Gastrocnemius medialis (tissue), 4 donors: Measurements from ENCODE around the gene TLE5. TPM values are rescaled to one million over a fixed set of nuclear protein-coding genes. Genes with fewer than 3 reads are reported as not detected.

ENCODE experiments used
- ATAC-seq, 2 donors: fragments of 150-250 bp; one replicate each; pipeline ENCODE4 v1.9.1; 2016
- DNase-seq, 2 donors: peaks; one replicate each; pipeline ENCODE4 v3.0.0-alpha.2; 2019
- H3K27ac ChIP-seq, 4 donors: fragments of 200-600 bp; sonication (generic); 1 replicate in 1 of 4; 2 replicates in 3 of 4; pipeline ENCODE4 v1.5.1; 2016 to 2018; ENCODE audit warnings: mild to moderate bottlenecking in 2 of 4, moderate library complexity in 1 of 4
- H3K27me3 ChIP-seq, 3 donors: fragments of 200-600 bp; sonication (generic) in 2 of 3; 1 replicate in 1 of 3; 2 replicates in 2 of 3; pipeline versions ENCODE4 v1.5.1 to v1.6.0; 2016 to 2019; ENCODE audit warnings: mild to moderate bottlenecking in 1 of 3, moderate library complexity in 1 of 3
- H3K36me3 ChIP-seq, 2 donors: fragments of 200-600 bp; sonication (generic) in 1 of 2; one replicate each; pipeline ENCODE4 v1.5.1; 2017 to 2018
- H3K4me1 ChIP-seq, 2 donors: fragments of 200-600 bp; sonication (generic) in 1 of 2; one replicate each; pipeline ENCODE4 v1.5.1; 2016 to 2017; ENCODE audit warnings: mild to moderate bottlenecking in 2 of 2
- H3K4me3 ChIP-seq, 4 donors: fragments of 200-600 bp; sonication (generic) in 3 of 4; 1 replicate in 1 of 4; 2 replicates in 3 of 4; pipeline ENCODE4 v1.5.1; 2016 to 2019; ENCODE audit warnings: mild to moderate bottlenecking in 2 of 4
- H3K9me3 ChIP-seq, 3 donors: fragments of 200-600 bp; sonication (generic) in 2 of 3; 1 replicate in 1 of 3; 2 replicates in 2 of 3; pipeline ENCODE4 v1.5.1; 2016 to 2019
- POLR2A ChIP-seq, 2 donors: fragments of 450-650 bp; IDR thresholded peaks; one replicate each; pipeline ENCODE4 v1.6.1; 2017; ENCODE audit warnings: antibody characterized with exemption in 2 of 2, mild to moderate bottlenecking in 2 of 2, moderate library complexity in 2 of 2
- in situ Hi-C, 4 donors: fragments of 200-750 bp; cut with MboI; loops; one replicate each; pipeline versions ENCODE4 v1.15.0 to v1.8.0; 2017; ENCODE audit warnings: low sequenced_read_pairs in 4 of 4
- intact Hi-C: fragments of 100-400 bp; cut with DNase I; formaldehyde crosslinking; loops from one replicate; pipeline ENCODE4 v1.15.1; 2023; ENCODE audit warnings: low total_unique reads
- total RNA-seq, 4 donors: library from RNA; depleted of rRNA; stranded (reverse); fragments of >200 nt; gene quantifications; one replicate each; pipeline versions ENCODE4 v1.1.0 to v1.2.3, GENCODE V29; 2016
- TF ChIP-seq, protein P1 (sequence below), 5 experiments: fragments of 450-650 bp in 3 of 5; fragments of 200-600 bp in 2 of 5; sonication (generic) in 2 of 5; IDR thresholded peaks in 4 of 5; conservative IDR thresholded peaks in 1 of 5; 1 replicate in 4 of 5; 2 replicates in 1 of 5; pipeline ENCODE4 v1.5.1; 2016 to 2019; ENCODE audit warnings: antibody characterized with exemption in 5 of 5, mild to moderate bottlenecking in 3 of 5, moderate library complexity in 3 of 5

TLE5 gene
- total RNA-seq, 4 donors from 2014 or later = 437 to 686 (median 474) TPM

- TF ChIP-seq POLR2A (IDR thresholded peaks at IDR 0.05) = no peak
- TF ChIP-seq, protein P1, sequence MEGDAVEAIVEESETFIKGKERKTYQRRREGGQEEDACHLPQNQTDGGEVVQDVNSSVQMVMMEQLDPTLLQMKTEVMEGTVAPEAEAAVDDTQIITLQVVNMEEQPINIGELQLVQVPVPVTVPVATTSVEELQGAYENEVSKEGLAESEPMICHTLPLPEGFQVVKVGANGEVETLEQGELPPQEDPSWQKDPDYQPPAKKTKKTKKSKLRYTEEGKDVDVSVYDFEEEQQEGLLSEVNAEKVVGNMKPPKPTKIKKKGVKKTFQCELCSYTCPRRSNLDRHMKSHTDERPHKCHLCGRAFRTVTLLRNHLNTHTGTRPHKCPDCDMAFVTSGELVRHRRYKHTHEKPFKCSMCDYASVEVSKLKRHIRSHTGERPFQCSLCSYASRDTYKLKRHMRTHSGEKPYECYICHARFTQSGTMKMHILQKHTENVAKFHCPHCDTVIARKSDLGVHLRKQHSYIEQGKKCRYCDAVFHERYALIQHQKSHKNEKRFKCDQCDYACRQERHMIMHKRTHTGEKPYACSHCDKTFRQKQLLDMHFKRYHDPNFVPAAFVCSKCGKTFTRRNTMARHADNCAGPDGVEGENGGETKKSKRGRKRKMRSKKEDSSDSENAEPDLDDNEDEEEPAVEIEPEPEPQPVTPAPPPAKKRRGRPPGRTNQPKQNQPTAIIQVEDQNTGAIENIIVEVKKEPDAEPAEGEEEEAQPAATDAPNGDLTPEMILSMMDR (IDR thresholded peaks at IDR 0.05 in 4 of 5, conservative IDR thresholded peaks at IDR 0.05 in 1 of 5) = no peak
- intact Hi-C loops (loop anchor here (2.0 kb wide), 2 partner anchors 28 to 142 kb away; no protein-coding TSS in a partner anchor), in situ Hi-C loops (loop anchor here in 2 of 4 donors (10.0 kb wide), 2 partner anchors 140 to 150 kb away; no protein-coding TSS in a partner anchor)
- DNase-seq = no peak
- ATAC-seq = no peak
- no peak overlapping the region for H3K4me3 ChIP-seq
- peak overlapping the region in 1 of 4 donors; percentile 57 for H3K27ac ChIP-seq
- no peaks in the 10 kb centered on the region for H3K27me3 ChIP-seq
- H3K4me1 ChIP-seq = peaks cover 35 to 72% of the 10 kb centered on the region in 2 donors
- no peaks in the 10 kb centered on the region for H3K36me3 ChIP-seq
- H3K9me3 ChIP-seq = no peaks in the 10 kb centered on the region
Measured at GRCh38 chr19:3104708-3104983, 42.4 kb upstream of the TLE5 start.

- Histone ChIP-seq H3K36me3 (no peaks in the 10 kb centered on the region), H3K4me3 (no peak overlapping the region), H3K27me3 (no peaks in the 10 kb centered on the region), H3K27ac (no peak overlapping the region), H3K4me1 (peaks cover 50 to 88% of the 10 kb centered on the region in 2 donors), H3K9me3 (no peaks in the 10 kb centered on the region)
- DNase-seq (no peak), ATAC-seq (no peak)
- in situ Hi-C loops = loop anchor here in 2 of 4 donors (10.0 kb wide), 2 partner anchors 138 to 148 kb away; no protein-coding TSS in a partner anchor
- intact Hi-C loops = no loop called here
- TF ChIP-seq, protein P1 (IDR thresholded peaks at IDR 0.05 in 4 of 5, conservative IDR thresholded peaks at IDR 0.05 in 1 of 5) = no peak
- TF ChIP-seq POLR2A (IDR thresholded peaks at IDR 0.05) = no peak
Measured at GRCh38 chr19:3102239-3103140, 40.2 kb upstream of the TLE5 start.

DNA sequence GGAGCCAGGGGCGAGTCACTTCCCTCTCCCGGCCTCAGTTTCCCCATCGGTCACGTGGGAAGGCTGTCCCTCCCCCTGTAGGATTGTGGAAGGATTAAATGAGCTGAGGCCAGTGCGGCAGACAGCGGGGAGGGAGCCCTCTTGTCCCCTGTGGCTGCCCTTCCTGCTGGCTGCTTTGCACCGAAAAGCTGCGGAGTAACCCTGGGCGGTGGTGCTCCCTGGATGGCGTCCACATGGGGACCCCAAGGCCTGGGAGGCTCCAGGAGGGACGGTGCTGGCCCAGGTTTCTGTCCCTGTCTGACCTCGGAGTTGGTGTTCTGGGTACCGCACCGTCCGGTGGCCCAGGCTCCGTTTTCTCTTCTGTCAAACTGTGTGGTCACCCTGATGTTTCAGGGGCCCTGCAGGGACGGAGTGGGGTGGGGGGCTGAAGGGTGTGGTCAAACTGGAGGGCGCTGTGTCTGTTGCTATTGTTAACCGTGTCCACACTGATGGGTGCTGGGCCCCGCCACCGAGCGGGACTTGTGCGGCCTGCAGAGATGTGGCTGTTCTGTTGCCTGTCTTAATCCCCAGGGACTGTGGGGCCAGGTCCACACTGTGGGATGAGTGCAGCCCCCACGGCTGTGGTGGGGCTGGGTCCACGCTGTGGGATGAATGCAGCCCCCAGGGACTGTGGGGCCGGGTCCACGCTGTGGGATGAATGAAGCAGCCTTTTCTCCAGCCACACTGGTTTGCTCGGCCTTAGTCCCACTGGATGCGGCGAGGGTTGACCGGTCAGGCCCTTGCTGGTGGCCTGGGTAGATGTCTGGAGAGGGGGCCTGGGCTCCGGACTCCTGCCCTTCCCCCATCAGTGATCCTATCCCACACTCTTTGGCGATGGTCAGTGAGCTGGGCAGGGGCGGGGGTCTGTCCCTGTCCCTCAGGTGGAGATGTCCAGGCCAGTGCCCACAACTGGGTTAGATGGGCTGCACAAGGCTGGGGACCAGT is 38.7 kb upstream of the TLE5 start:
- no peaks in the 10 kb centered on the region for H3K27me3 ChIP-seq
- no peak overlapping the region for H3K4me3 ChIP-seq
- no peaks in the 10 kb centered on the region for H3K9me3 ChIP-seq
- TF ChIP-seq POLR2A (IDR thresholded peaks at IDR 0.05) = no peak
- TF ChIP-seq, protein P1 (IDR thresholded peaks at IDR 0.05 in 4 of 5, conservative IDR thresholded peaks at IDR 0.05 in 1 of 5) = no peak
- ATAC-seq (no peak), DNase-seq (no peak)
- H3K36me3 ChIP-seq = no peaks in the 10 kb centered on the region
- intact Hi-C loops (no loop called here), in situ Hi-C loops (loop anchor here in 2 of 4 donors (10.0 kb wide), 2 partner anchors 136 to 146 kb away; no protein-coding TSS in a partner anchor)
- peaks cover 65 to 89% of the 10 kb centered on the region in 2 donors for H3K4me1 ChIP-seq
- H3K27ac ChIP-seq = peak overlapping the region; percentile 39 to 92 (median 82)

DNA sequence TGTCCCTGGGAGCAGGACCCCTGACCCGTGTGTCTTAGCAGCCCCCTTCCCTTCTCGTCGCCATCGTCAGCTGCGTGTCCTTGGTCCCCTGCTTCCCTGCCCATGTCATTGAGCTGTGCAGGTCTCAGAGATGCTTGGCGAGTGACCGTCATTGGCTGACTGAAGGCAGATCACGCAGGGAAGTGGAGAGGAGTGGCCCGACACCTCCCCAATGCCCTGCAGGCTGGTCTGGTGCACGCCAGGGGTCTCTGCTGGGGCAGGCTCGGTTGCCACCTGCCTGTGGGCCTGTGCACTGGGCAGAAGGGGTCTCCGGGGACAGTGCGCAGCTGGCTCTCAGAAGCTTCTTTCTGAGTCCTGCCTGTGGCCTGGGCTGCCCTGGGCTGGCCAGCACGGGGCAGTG is 38.0 kb upstream of the TLE5 start:
- intact Hi-C loops (no loop called here), in situ Hi-C loops (loop anchor here in 2 of 4 donors (10.0 kb wide), 2 partner anchors 136 to 146 kb away; no protein-coding TSS in a partner anchor)
- DNase-seq = no peak
- Histone ChIP-seq H3K27me3 (no peaks in the 10 kb centered on the region), H3K27ac (peak overlapping the region; percentile 39 to 92 (median 82)), H3K36me3 (no peaks in the 10 kb centered on the region), H3K9me3 (no peaks in the 10 kb centered on the region), H3K4me1 (peaks cover 72 to 91% of the 10 kb centered on the region in 2 donors), H3K4me3 (no peak overlapping the region)
- no peak for ATAC-seq
- TF ChIP-seq, protein P1 (IDR thresholded peaks at IDR 0.05 in 4 of 5, conservative IDR thresholded peaks at IDR 0.05 in 1 of 5) = no peak
- TF ChIP-seq POLR2A (IDR thresholded peaks at IDR 0.05) = no peak
